GM12878 (cell line): ENCODE measurements around the gene PRR12. TPM values are rescaled to one million over a fixed set of nuclear protein-coding genes. Genes with fewer than 3 reads are reported as not detected.

ENCODE experiments used
- ATAC-seq: fragments of 200-7000 bp; cut with Tn5 transposase; 3 replicates; pipeline ENCODE4 v1.9.1; 2020; ENCODE audit warnings: mild to moderate bottlenecking, moderate library complexity
- BruUV-seq: library from RNA; stranded (reverse); fragments of 400-500 nt; replicated peaks from 2 replicates; lab custom pipeline; 2021; lab: Mats Ljungman, UMichigan
- CTCF ChIA-PET: fragments of 300-600 bp; sonication (Branson Sonifier 250); formaldehyde crosslinking; extraction: SDS; loops from one replicate; lab custom pipeline; 2021; ENCODE audit warnings: inconsistent platforms; lab: Yijun Ruan, JAX
- POLR2A ChIA-PET: fragments of 350-600 bp; formaldehyde crosslinking; extraction: SDS; loops from one replicate; lab custom pipeline; 2021; ENCODE audit warnings: inconsistent platforms; lab: Charles Lee
- RAD21 ChIA-PET: fragments of 300-600 bp; sonication (Branson Sonifier 250); formaldehyde crosslinking; loops from one replicate; lab custom pipeline; 2023; ENCODE audit warnings: antibody characterized with exemption; ENCODE audit not compliant: unreplicated experiment; lab: Charles Lee
- SMC1A ChIA-PET: fragments of 300-600 bp; sonication (Branson Sonifier 250); formaldehyde crosslinking; loops from one replicate; lab custom pipeline; 2023; ENCODE audit not compliant: unreplicated experiment, uncharacterized antibody; lab: Charles Lee
- DNase-seq: peaks from one replicate; pipeline ENCODE4 v3.0.0-alpha.2; 2011; ENCODE audit warnings: low read depth, low spot score
- FAIRE-seq: peaks from 3 replicates; lab custom pipeline; 2011; peaks lifted over from hg19 to GRCh38; lab: Jason Lieb, UNC
- H2AFZ ChIP-seq: 2 replicates; pipeline ENCODE4 v1.6.0; 2011; ENCODE audit warnings: low read depth, low read length, control low read depth; ENCODE audit not compliant: control insufficient read depth
- H3K27ac ChIP-seq: 2 replicates; pipeline ENCODE4 v1.5.1; 2011; ENCODE audit warnings: control low read depth; ENCODE audit not compliant: control insufficient read depth, insufficient read depth
- H3K27me3 ChIP-seq, 2 experiments: replicated peaks in 1 of 2; 2 replicates each; pipeline versions ENCODE4 v1.6.0 to v1.6.1; 2011; ENCODE audit warnings: low read length in 1 of 2; ENCODE audit not compliant: control insufficient read depth in 2 of 2, insufficient read depth in 2 of 2
- H3K36me3 ChIP-seq, 2 experiments: 2 replicates each; pipeline ENCODE4 v1.5.1; 2011; ENCODE audit warnings: low read length in 1 of 2; ENCODE audit not compliant: control insufficient read depth in 2 of 2, insufficient read depth in 2 of 2
- H3K4me1 ChIP-seq: 2 replicates; pipeline ENCODE4 v1.6.1; 2011; ENCODE audit warnings: mild to moderate bottlenecking, low read length, moderate library complexity, mixed read lengths; ENCODE audit not compliant: control insufficient read depth, insufficient read depth
- H3K4me2 ChIP-seq: 2 replicates; pipeline ENCODE4 v1.6.0; 2011; ENCODE audit warnings: control low read depth; ENCODE audit not compliant: control insufficient read depth, insufficient read depth
- H3K4me3 ChIP-seq: fragments of 200-600 bp; sonication (generic); 2 replicates; pipeline ENCODE4 v1.5.1; 2016
- H3K79me2 ChIP-seq: 2 replicates; pipeline ENCODE4 v1.6.0; 2011; ENCODE audit warnings: low read length; ENCODE audit not compliant: control insufficient read depth, insufficient read depth
- H3K9ac ChIP-seq: 2 replicates; pipeline ENCODE4 v1.8.0; 2011; ENCODE audit warnings: low read length, control low read depth, mixed read lengths; ENCODE audit not compliant: control insufficient read depth, insufficient read depth
- H3K9me3 ChIP-seq: replicated peaks from 3 replicates; pipeline ENCODE4 v1.5.1; 2011; ENCODE audit warnings: mild to moderate bottlenecking, low read length; ENCODE audit not compliant: control insufficient read depth, insufficient read depth
- H4K20me1 ChIP-seq: 2 replicates; pipeline ENCODE4 v1.6.0; 2011; ENCODE audit not compliant: control insufficient read depth, insufficient read depth
- ETV6 ChIP-seq, 2 experiments: fragments of 450-650 bp in 1 of 2; IDR thresholded peaks in 1 of 2; conservative IDR thresholded peaks in 1 of 2; 2 replicates each; pipeline ENCODE4 v1.6.1; 2014; ENCODE audit warnings: antibody characterized with exemption in 1 of 2, borderline replicate concordance in 1 of 2, low read depth in 1 of 2, mild to moderate bottlenecking in 1 of 2, moderate library complexity in 1 of 2
- IKZF1 ChIP-seq: fragments of 450-650 bp; conservative IDR thresholded peaks from 2 replicates; pipeline ENCODE4 v1.6.1; 2017; ENCODE audit warnings: antibody characterized with exemption, mild to moderate bottlenecking
- POLR2A ChIP-seq: IDR thresholded peaks from 2 replicates; pipeline ENCODE4 v1.6.1; 2011; ENCODE audit warnings: low read depth, mild to moderate bottlenecking, low read length
- SMARCA5 ChIP-seq: fragments of 450-650 bp; IDR thresholded peaks from 2 replicates; pipeline ENCODE4 v1.6.1; 2017; ENCODE audit warnings: mild to moderate bottlenecking
- ZNF274 ChIP-seq: IDR thresholded peaks from one replicate; pipeline ENCODE4 v1.8.0; 2011; ENCODE audit not compliant: insufficient read length, insufficient read depth
- WGBS: methylation state at CpG from one replicate; pipeline ENCODE4 v1.1.6; 2016; ENCODE audit warnings: low lambda C conversion rate; ENCODE audit not compliant: insufficient replicate concordance, insufficient coverage; ENCODE audit errors: missing lambda C conversion rate; 5-methylcytosine and 5-hydroxymethylcytosine counted together
- in situ Hi-C: fragments of 300-500 bp; cut with MboI; formaldehyde crosslinking; loops from 9 replicates; pipeline ENCODE4 v1.14.3; 2018; ENCODE audit warnings: mixed read lengths
- intact Hi-C: fragments of 100-400 bp; cut with micrococcal nuclease; formaldehyde crosslinking; loops from one replicate; pipeline ENCODE4 v1.14.2; 2022; ENCODE audit not compliant: unreplicated experiment
- polyA plus RNA-seq, 11 experiments: library from polyadenylated mRNA; depleted of rRNA in 4 of 11; unstranded in 6 of 11; stranded (reverse) in 5 of 11; fragments of >200 nt; fragmentation: Nextera tagmentation in 4 of 11; fragmentation: Illumina TruSeq in 1 of 11; extraction: Ambion mirVana in 4 of 11; extraction: Trizol in 1 of 11; gene quantifications; 1 replicate in 1 of 11; 2 replicates in 10 of 11; pipeline versions ENCODE4 v1.2.1 to v1.2.3, GENCODE V29; 2011 to 2016; ENCODE audit warnings: inconsistent platforms in 2 of 11, missing spikeins in 2 of 11, low read depth in 1 of 11
- total RNA-seq, 4 experiments: library from RNA; depleted of rRNA in 3 of 4; stranded (reverse); fragments of >200 nt in 3 of 4; fragmentation: Illumina TruSeq in 1 of 4; extraction: Trizol in 1 of 4; gene quantifications; 2 replicates each; pipeline versions ENCODE4 v1.2.1 to v1.2.3, GENCODE V29; 2013 to 2021

PRR12 gene
- total and polyA plus RNA-seq, 10 of the 15 experiments (the other 5 are each of a cell fraction or from before 2014, with no cell fraction given), result 0.02 to 25.3 (median 1.6) TPM

DNA sequence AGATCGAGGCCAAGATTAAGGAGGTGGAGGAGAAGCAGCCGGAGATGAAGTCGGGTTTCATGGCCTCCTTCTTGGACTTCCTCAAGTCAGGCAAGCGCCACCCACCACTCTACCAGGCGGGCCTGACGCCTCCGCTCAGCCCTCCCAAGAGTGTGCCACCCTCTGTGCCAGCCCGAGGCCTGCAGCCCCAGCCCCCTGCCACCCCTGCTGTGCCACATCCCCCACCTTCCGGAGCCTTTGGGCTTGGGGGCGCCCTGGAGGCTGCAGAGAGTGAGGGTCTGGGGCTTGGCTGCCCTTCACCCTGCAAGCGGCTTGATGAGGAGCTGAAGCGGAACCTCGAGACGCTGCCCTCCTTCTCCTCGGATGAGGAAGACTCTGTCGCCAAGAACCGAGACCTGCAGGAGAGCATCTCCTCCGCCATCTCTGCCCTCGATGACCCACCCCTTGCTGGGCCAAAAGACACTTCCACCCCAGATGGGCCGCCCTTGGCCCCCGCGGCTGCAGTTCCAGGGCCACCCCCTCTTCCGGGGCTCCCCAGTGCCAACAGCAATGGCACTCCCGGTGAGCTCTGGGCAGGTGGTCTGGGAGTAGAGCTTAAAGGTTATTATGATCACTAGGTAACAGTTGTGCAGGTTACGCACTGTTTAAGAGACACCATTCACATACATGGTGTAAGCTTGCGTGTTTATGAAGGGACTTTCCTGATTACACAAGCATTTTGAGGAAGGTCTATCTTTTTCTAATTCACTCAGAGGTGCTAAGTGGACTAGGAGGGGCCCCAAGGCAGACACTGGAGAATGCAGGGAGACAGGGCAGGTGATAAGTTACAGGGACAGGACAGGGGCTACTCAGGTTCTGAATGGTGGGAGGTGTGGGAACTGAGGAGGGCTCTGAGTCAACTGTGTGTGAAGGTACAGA lies 8.7 kb downstream of the PRR12 start:
- H3K9me3 ChIP-seq, result no peaks in the 10 kb centered on the region
- TF ChIP-seq ZNF274 (no peak), POLR2A (peak; percentile 9; the same call in 1 of the 2 replicates), SMARCA5 (0 out of 2 replicates have a peak, but pooled peaks have one; percentile 28), ETV6 (conservative IDR thresholded peaks at IDR 0.05 in 1 of 2, IDR thresholded peaks at IDR 0.05 in 1 of 2; ENCODE audit: borderline replicate concordance in 1 of 2, low read depth in 1 of 2) (no peak)
- H3K27me3 ChIP-seq, result no peaks in the 10 kb centered on the region
- WGBS, result 90% methylated on average over 25 of the region's 26 CpGs
- ChIA-PET POLR2A (interaction anchor here (0.6 to 0.7 kb wide), 2 partner anchors 10 to 131 kb away, joined by 3 to 8 read pairs; no protein-coding TSS in a partner anchor), RAD21 (no interaction called here), SMC1A (interaction anchor here (0.5 kb wide), 1 partner anchor 33 kb away, joined by 3 read pairs; no protein-coding TSS in a partner anchor), CTCF (no interaction called here)
- H2AFZ ChIP-seq, result no peak overlapping the region
- ATAC-seq, result peak; percentile 65
- H3K4me1 ChIP-seq, result no peaks in the 10 kb centered on the region
- H3K9ac ChIP-seq, result no peak overlapping the region
- no peak for DNase-seq
- intact Hi-C loops, result no loop called here
- no peaks in the 10 kb centered on the region for H4K20me1 ChIP-seq
- H3K4me3 ChIP-seq, result no peak overlapping the region
- no peak overlapping the region for H3K27ac ChIP-seq
- peaks cover 11 to 22% of the 10 kb centered on the region in 2 experiments for H3K36me3 ChIP-seq
- H3K79me2 ChIP-seq, result no peaks in the 10 kb centered on the region
- BruUV-seq, result TSS peak; percentile 48
- no peak for FAIRE-seq
- H3K4me2 ChIP-seq, result no peak overlapping the region
- in situ Hi-C loops, result no loop called here

- ChIA-PET RAD21 (no interaction called here), CTCF (no interaction called here), SMC1A (no interaction called here)
- no peak overlapping the region for H3K9ac ChIP-seq
- no peaks in the 10 kb centered on the region for H3K4me1 ChIP-seq
- intact Hi-C loops, result no loop called here
- over 99% methylated on average over 16 of the region's 38 CpGs for WGBS
- in situ Hi-C loops, result no loop called here
- BruUV-seq, result no TSS peak
- H3K27ac ChIP-seq, result no peak overlapping the region
- no peak overlapping the region for H3K4me3 ChIP-seq
- TF ChIP-seq POLR2A (0 out of 2 replicates have a peak, but pooled peaks have one; percentile 36), IKZF1 (no peak)
- TF ChIP-seq, all 136 proteins: peak for 1
- Histone ChIP-seq H3K36me3 (peaks cover 15 to 16% of the 10 kb centered on the region in 2 experiments), H3K4me2 (no peak overlapping the region), H2AFZ (no peak overlapping the region), H3K27me3 (no peaks in the 10 kb centered on the region), H4K20me1 (no peaks in the 10 kb centered on the region), H3K79me2 (no peaks in the 10 kb centered on the region; the same call in 1 of the 2 replicates), H3K9me3 (no peaks in the 10 kb centered on the region)
- ATAC-seq (no peak), DNase-seq (no peak), FAIRE-seq (no peak)
- POLR2A ChIA-PET, result no interaction called here
Observed at GRCh38 chr19:49601482-49602038, 10.6 kb downstream of the PRR12 start.
